ENCODE results near the gene CPVL.

DNA sequence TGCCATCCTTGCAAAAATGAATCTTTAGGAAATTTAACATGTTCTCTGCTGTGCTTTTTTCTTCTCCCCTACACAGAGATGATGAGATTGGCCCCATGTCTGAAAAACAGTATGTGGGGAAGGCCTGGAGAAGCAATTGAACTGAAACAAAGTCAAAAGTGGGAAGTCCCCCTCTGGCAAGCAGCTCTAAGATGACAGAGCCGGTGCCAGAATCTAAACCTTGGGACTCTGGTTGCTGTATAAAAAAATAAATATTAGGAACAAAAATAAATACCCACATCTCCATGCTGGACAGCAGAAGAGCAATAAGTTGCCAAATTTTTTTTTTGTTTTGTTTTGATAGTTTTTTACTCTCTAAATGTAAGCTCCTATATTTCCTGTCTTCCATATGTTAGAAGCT is 136.4 kb downstream of the CPVL start:
- TF ChIP-seq GATA2 (IDR thresholded peaks at IDR 0.05; ENCODE audit: low read depth, low read length) (no peak), GATA3 (IDR thresholded peaks at IDR 0.05; ENCODE audit: low read depth, low read length) (no peak)

All from SH-SY5Y (cell line).